Endothelial cell of umbilical vein (primary cell): ENCODE results near the gene EGR4. TPM values are rescaled to one million over a fixed set of nuclear protein-coding genes. Genes with fewer than 3 reads are reported as not detected.

ENCODE experiments used
- BruUV-seq: library from RNA; stranded (reverse); fragments of 400-500 nt; replicated peaks from 2 replicates; lab custom pipeline; 2021; lab: Mats Ljungman, UMichigan
- CTCF ChIA-PET: fragments of 300-600, 350-600 bp; sonication (Branson Sonifier 250); formaldehyde crosslinking; loops from one replicate; lab custom pipeline; 2021; ENCODE audit warnings: antibody characterized with exemption, inconsistent platforms; lab: Charles Lee
- POLR2A ChIA-PET: fragments of 300-600, 350-600 bp; sonication (Branson Sonifier 250); formaldehyde crosslinking; loops from one replicate; lab custom pipeline; 2021; ENCODE audit warnings: antibody characterized with exemption, inconsistent platforms; lab: Charles Lee
- DNase-seq: peaks from one replicate; pipeline ENCODE4 v3.0.0-alpha.2; 2011; ENCODE audit warnings: low read depth, low spot score
- FAIRE-seq: peaks from 2 replicates; lab custom pipeline; 2011; peaks lifted over from hg19 to GRCh38; lab: Jason Lieb, UNC
- H2AFZ ChIP-seq: 2 replicates; pipeline ENCODE4 v1.6.0; 2012; ENCODE audit warnings: low read depth, low read length, control low read depth, inconsistent platforms
- H3K27ac ChIP-seq: 2 replicates; pipeline ENCODE4 v1.5.1; 2011; ENCODE audit warnings: low read depth, mild to moderate bottlenecking, control low read depth, low read length, moderate library complexity; ENCODE audit not compliant: insufficient read depth
- H3K27me3 ChIP-seq, 2 experiments: 2 replicates each; pipeline versions ENCODE4 v1.6.0 to v1.6.1; 2011; ENCODE audit warnings: low read length in 2 of 2, mixed read lengths in 1 of 2; ENCODE audit not compliant: control insufficient read depth in 2 of 2, insufficient read depth in 2 of 2
- H3K36me3 ChIP-seq, 2 experiments: 2 replicates in 1 of 2; 3 replicates in 1 of 2; pipeline ENCODE4 v1.5.1; 2011; ENCODE audit warnings: low read length in 2 of 2, mild to moderate bottlenecking in 1 of 2, moderate library complexity in 1 of 2; ENCODE audit not compliant: control insufficient read depth in 2 of 2, insufficient read depth in 2 of 2; ENCODE audit errors: extremely low read depth in 1 of 2
- H3K4me1 ChIP-seq: 3 replicates; pipeline ENCODE4 v1.5.1; 2011; ENCODE audit warnings: mild to moderate bottlenecking, low read length; ENCODE audit not compliant: control insufficient read depth, insufficient read depth; ENCODE audit errors: extremely low read depth
- H3K4me2 ChIP-seq: 2 replicates; pipeline ENCODE4 v1.6.1; 2011; ENCODE audit warnings: low read length, control low read depth, mixed read lengths; ENCODE audit not compliant: insufficient read depth
- H3K4me3 ChIP-seq, 3 experiments: fragments of 200-600 bp in 1 of 3; sonication (generic), shearing (Covaris generic) in 1 of 3; replicated peaks in 1 of 3; 2 replicates each; pipeline ENCODE4 v1.5.1; 2011 to 2016; ENCODE audit warnings: control low read depth in 3 of 3, low read length in 3 of 3, mild to moderate bottlenecking in 2 of 3, inconsistent platforms in 1 of 3, low read depth in 1 of 3, moderate library complexity in 1 of 3; ENCODE audit not compliant: insufficient read depth in 1 of 3
- H3K79me2 ChIP-seq: 2 replicates; pipeline ENCODE4 v1.6.0; 2012; ENCODE audit warnings: low read length, inconsistent platforms; ENCODE audit not compliant: control insufficient read depth, insufficient read depth
- H3K9ac ChIP-seq: replicated peaks from 2 replicates; pipeline ENCODE3; 2011; ENCODE audit warnings: low read length, control low read depth; ENCODE audit not compliant: insufficient read depth; ENCODE audit errors: extremely low read depth
- H3K9me1 ChIP-seq: replicated peaks from 3 replicates; pipeline ENCODE4 v1.6.0; 2011; ENCODE audit warnings: mild to moderate bottlenecking, low read length; ENCODE audit not compliant: control insufficient read depth, insufficient read depth; ENCODE audit errors: extremely low read depth
- H3K9me3 ChIP-seq: replicated peaks from 2 replicates; pipeline ENCODE4 v1.5.1; 2012; ENCODE audit warnings: low read length, inconsistent platforms; ENCODE audit not compliant: control insufficient read depth, insufficient read depth
- H4K20me1 ChIP-seq: replicated peaks from 2 replicates; pipeline ENCODE3; 2011; ENCODE audit warnings: mild to moderate bottlenecking, low read length; ENCODE audit not compliant: control insufficient read depth, insufficient read depth; ENCODE audit errors: extremely low read depth
- EZH2 ChIP-seq: IDR thresholded peaks from 2 replicates; pipeline ENCODE4 v1.6.1; 2012; ENCODE audit warnings: borderline replicate concordance, low read depth, mild to moderate bottlenecking, moderate library complexity, low read length, inconsistent platforms; ENCODE audit not compliant: severe bottlenecking
- FOS ChIP-seq: IDR thresholded peaks from 2 replicates; pipeline ENCODE4 v1.6.1; 2011; ENCODE audit warnings: mild to moderate bottlenecking, low read length, moderate library complexity, borderline replicate concordance; ENCODE audit not compliant: insufficient read depth
- GATA2 ChIP-seq: IDR thresholded peaks from 2 replicates; pipeline ENCODE4 v1.7.0; 2011; ENCODE audit warnings: low read depth, mild to moderate bottlenecking, moderate library complexity, mixed read lengths, low read length; ENCODE audit not compliant: insufficient read length, insufficient read depth
- JUN ChIP-seq: IDR thresholded peaks from 2 replicates; pipeline ENCODE4 v1.6.1; 2011; ENCODE audit warnings: borderline replicate concordance, low read depth; ENCODE audit not compliant: insufficient read length, insufficient read depth
- MYC ChIP-seq: IDR thresholded peaks from one replicate; pipeline ENCODE4 v1.6.1; 2011; ENCODE audit warnings: mild to moderate bottlenecking, low read depth, low read length
- POLR2A ChIP-seq: IDR thresholded peaks from 2 replicates; pipeline ENCODE4 v1.6.1; 2012; ENCODE audit warnings: low read depth, mild to moderate bottlenecking, control low read depth, low read length
- POLR2AphosphoS5 ChIP-seq: IDR thresholded peaks from 2 replicates; pipeline ENCODE4 v1.6.1; 2012; ENCODE audit warnings: low read depth, mild to moderate bottlenecking, control low read depth, low read length, moderate library complexity; ENCODE audit not compliant: insufficient read depth
- dilution Hi-C: fragments of 300-500 bp; cut with MboI; formaldehyde crosslinking; loops from one replicate; pipeline ENCODE4 v1.15.0; 2019; ENCODE audit warnings: low sequenced_read_pairs; ENCODE audit not compliant: extremely low pct_ligation_motif_present
- intact Hi-C: fragments of 100-400 bp; cut with micrococcal nuclease; formaldehyde crosslinking; loops from one replicate; pipeline ENCODE4 v1.10.0; 2022
- polyA plus RNA-seq, 4 experiments: library from polyadenylated mRNA; depleted of rRNA in 3 of 4; stranded (reverse) in 3 of 4; unstranded in 1 of 4; fragments of >200 nt; gene quantifications; 2 replicates each; pipeline versions ENCODE4 v1.2.1 to v1.2.3, GENCODE V29; 2011 to 2012; ENCODE audit warnings: missing spikeins in 1 of 4
- total RNA-seq: library from RNA; stranded (reverse); gene quantifications from 2 replicates; pipeline ENCODE4 v1.2.3, GENCODE V29; 2021
- TF ChIP-seq, protein P1 (sequence below), 2 donors: IDR thresholded peaks; 1 replicate in 1 of 2; 2 replicates in 1 of 2; pipeline ENCODE4 v1.5.1; 2011; ENCODE audit warnings: low read length in 2 of 2, mild to moderate bottlenecking in 2 of 2, moderate library complexity in 2 of 2, control low read depth in 1 of 2, inconsistent platforms in 1 of 2, low read depth in 1 of 2; ENCODE audit not compliant: insufficient read depth in 1 of 2; ENCODE audit errors: extremely low read depth in 1 of 2
- TF ChIP-seq, protein P2 (sequence below): IDR thresholded peaks from 2 replicates; pipeline ENCODE4 v1.6.1; 2011; ENCODE audit not compliant: insufficient read depth, insufficient read length

The EGR4 gene
- total and polyA plus RNA-seq, 2 donors (not counting 3 experiments of a cell fraction or from before 2014, with no cell fraction given) = not detected

DNA sequence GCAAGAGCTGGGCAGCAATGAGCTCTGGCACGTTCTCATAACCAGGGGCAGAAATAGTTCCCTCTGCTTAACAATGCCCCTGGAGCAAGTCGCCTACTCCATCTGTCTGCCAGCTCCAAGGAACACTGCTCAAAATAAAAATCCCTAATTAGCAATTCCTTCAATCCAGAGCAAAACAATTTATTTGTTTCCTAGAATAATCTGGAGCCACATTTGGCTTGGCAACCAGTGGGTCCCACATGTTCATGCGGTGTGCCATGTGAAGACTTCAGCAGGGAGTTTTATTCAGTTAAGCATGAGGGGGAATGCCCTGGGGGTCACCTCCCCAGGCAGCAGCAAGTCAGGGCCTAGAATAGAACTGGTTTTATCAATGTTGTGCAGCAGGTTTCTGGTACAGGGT lies 7.6 kb upstream of the EGR4 start:
- Histone ChIP-seq H3K4me3 (no peak overlapping the region), H3K79me2 (no peaks in the 10 kb centered on the region), H2AFZ (no peak overlapping the region), H3K9me3 (no peaks in the 10 kb centered on the region), H3K27ac (no peak overlapping the region), H3K9me1 (no peaks in the 10 kb centered on the region), H3K4me2 (no peak overlapping the region), H3K36me3 (no peaks in the 10 kb centered on the region), H3K4me1 (no peaks in the 10 kb centered on the region), H4K20me1 (no peaks in the 10 kb centered on the region), H3K9ac (no peak overlapping the region), H3K27me3 (peaks cover 22 to 26% of the 10 kb centered on the region in 2 experiments)
- TF ChIP-seq POLR2AphosphoS5 (no peak), POLR2A (no peak)
- intact Hi-C loops (no loop called here), dilution Hi-C loops (no loop called here)
- DNase-seq (no peak), FAIRE-seq (no peak)
- ChIA-PET CTCF (interaction anchor here (1.2 kb wide), 1 partner anchor 10 kb away, joined by 8 read pairs; no protein-coding TSS in a partner anchor), POLR2A (no interaction called here)
- no TSS peak for BruUV-seq

DNA sequence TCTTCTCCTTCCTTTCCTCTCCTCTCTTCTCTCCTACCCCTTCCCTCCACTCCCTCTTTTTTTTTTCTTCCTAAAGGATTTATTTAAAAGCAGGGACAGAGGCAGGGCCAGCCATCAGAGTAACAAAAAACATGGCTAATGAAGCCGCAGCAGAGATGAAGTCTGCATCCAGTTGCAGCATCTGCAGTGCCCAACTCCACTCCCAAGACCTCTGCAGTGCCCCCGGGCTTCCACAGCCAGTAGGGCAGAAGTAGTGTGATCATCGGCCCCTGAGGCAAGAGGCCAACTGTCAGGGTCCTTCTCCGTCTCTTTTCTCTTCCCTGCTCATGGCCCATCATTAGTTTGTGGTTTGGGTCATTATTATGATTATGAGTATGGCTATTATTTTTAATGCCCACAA lies 4.2 kb upstream of the EGR4 start:
- H3K4me2 ChIP-seq = no peak overlapping the region
- FAIRE-seq (no peak), DNase-seq (no peak)
- ChIA-PET POLR2A (no interaction called here), CTCF (no interaction called here)
- intact Hi-C loops (no loop called here), dilution Hi-C loops (no loop called here)
- no peaks in the 10 kb centered on the region for H3K4me1 ChIP-seq
- BruUV-seq = no TSS peak
- no peak overlapping the region for H3K27ac ChIP-seq
- H3K9ac ChIP-seq = no peak overlapping the region
- H3K9me3 ChIP-seq = no peaks in the 10 kb centered on the region
- TF ChIP-seq MYC (no peak), POLR2AphosphoS5 (no peak), FOS (no peak), GATA2 (no peak), POLR2A (no peak), EZH2 (no peak), JUN (no peak)
- TF ChIP-seq, protein P1, sequence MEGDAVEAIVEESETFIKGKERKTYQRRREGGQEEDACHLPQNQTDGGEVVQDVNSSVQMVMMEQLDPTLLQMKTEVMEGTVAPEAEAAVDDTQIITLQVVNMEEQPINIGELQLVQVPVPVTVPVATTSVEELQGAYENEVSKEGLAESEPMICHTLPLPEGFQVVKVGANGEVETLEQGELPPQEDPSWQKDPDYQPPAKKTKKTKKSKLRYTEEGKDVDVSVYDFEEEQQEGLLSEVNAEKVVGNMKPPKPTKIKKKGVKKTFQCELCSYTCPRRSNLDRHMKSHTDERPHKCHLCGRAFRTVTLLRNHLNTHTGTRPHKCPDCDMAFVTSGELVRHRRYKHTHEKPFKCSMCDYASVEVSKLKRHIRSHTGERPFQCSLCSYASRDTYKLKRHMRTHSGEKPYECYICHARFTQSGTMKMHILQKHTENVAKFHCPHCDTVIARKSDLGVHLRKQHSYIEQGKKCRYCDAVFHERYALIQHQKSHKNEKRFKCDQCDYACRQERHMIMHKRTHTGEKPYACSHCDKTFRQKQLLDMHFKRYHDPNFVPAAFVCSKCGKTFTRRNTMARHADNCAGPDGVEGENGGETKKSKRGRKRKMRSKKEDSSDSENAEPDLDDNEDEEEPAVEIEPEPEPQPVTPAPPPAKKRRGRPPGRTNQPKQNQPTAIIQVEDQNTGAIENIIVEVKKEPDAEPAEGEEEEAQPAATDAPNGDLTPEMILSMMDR (IDR thresholded peaks at IDR 0.05; ENCODE audit: extremely low read depth in 1 of 2, insufficient read depth in 1 of 2, low read depth in 1 of 2, low read length in 2 of 2) = no peak
- TF ChIP-seq, protein P2, sequence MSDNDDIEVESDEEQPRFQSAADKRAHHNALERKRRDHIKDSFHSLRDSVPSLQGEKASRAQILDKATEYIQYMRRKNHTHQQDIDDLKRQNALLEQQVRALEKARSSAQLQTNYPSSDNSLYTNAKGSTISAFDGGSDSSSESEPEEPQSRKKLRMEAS = no peak
- no peaks in the 10 kb centered on the region for H3K36me3 ChIP-seq
- H3K27me3 ChIP-seq = peaks cover 38 to 50% of the 10 kb centered on the region in 2 experiments
- H3K4me3 ChIP-seq = no peak overlapping the region
- no peaks in the 10 kb centered on the region for H3K9me1 ChIP-seq
- no peak overlapping the region for H2AFZ ChIP-seq
- H4K20me1 ChIP-seq = no peaks in the 10 kb centered on the region
- no peaks in the 10 kb centered on the region for H3K79me2 ChIP-seq
